Measurements from ENCODE around the gene CAPNS2.
A peak's percentile ranks its signal among the peaks of the same experiment; 100 is the strongest.
"Not testable (repeated sequence)": the region's sequence is repeated elsewhere in the genome, so short reads cannot be mapped to it uniquely, and the experiment has no call there.

CAPNS2 gene

GRCh38 chr16:55569025-55569424, 2.5 kb downstream of the CAPNS2 start:
- no peak for DNase-seq

- no peak for DNase-seq
Measured at GRCh38 chr16:55570159-55570558, 3.7 kb downstream of the CAPNS2 start.

- DNase-seq = peak; percentile 43
Measured at GRCh38 chr16:55571191-55571897, 4.9 kb downstream of the CAPNS2 start.

GRCh38 chr16:55572439-55572838, 6.0 kb downstream of the CAPNS2 start:
- DNase-seq = no peak

- no peak for DNase-seq
Measured at GRCh38 chr16:55574811-55575210, 8.3 kb downstream of the CAPNS2 start.

- no peak for DNase-seq
Measured at GRCh38 chr16:55575496-55575895, 9.0 kb downstream of the CAPNS2 start.

- DNase-seq = no peak
Measured at GRCh38 chr16:55576384-55576783, 9.9 kb downstream of the CAPNS2 start.

GRCh38 chr16:55577887-55578286, 11.4 kb downstream of the CAPNS2 start:
- no peak for DNase-seq

- DNase-seq = no peak
Measured at GRCh38 chr16:55585631-55586030, 19.1 kb downstream of the CAPNS2 start.

GRCh38 chr16:55588799-55589198, 22.3 kb downstream of the CAPNS2 start:
- DNase-seq = no peak

GRCh38 chr16:55592306-55592705, 25.8 kb downstream of the CAPNS2 start:
- DNase-seq = no peak

- DNase-seq = no peak
Measured at GRCh38 chr16:55597928-55598327, 31.4 kb downstream of the CAPNS2 start.

- DNase-seq = no peak
Measured at GRCh38 chr16:55605754-55606336, 39.4 kb downstream of the CAPNS2 start.

- DNase-seq = no peak
Measured at GRCh38 chr16:55613613-55614335, 47.3 kb downstream of the CAPNS2 start.

- no peak for DNase-seq
Measured at GRCh38 chr16:55615071-55615470, 48.6 kb downstream of the CAPNS2 start.

- DNase-seq = not testable (repeated sequence)
Measured at GRCh38 chr16:55615670-55616069, 49.2 kb downstream of the CAPNS2 start.
